Activated CD4-positive, alpha-beta T cell treated with anti-CD3 and anti-CD28 coated beads, Interleukin-2, Interleukin-6, amounts not matched to agents 100 ng/mL and 50 ng/mL, durations not matched to agents 16 hours and 8 hours (primary cell): ENCODE data around the gene ZNF488.

Source experiments
- DNase-seq: peaks from one replicate; pipeline ENCODE4 v3.0.0-alpha.2; 2020

The ZNF488 gene

GRCh38 chr10:47348661-47349470 is 35.2 kb downstream of the ZNF488 start:
- no peak for DNase-seq

- no peak for DNase-seq
Measured at GRCh38 chr10:47348138-47348651, 35.9 kb downstream of the ZNF488 start, which contains the start of gene RBP3. Gene RBP3, plus strand, starts transcription at chr10:47348363. Its CDS starts 122 bp downstream, at chr10:47348485.

- DNase-seq = no peak
Measured at GRCh38 chr10:47347303-47347675, 36.8 kb downstream of the ZNF488 start.

DNA sequence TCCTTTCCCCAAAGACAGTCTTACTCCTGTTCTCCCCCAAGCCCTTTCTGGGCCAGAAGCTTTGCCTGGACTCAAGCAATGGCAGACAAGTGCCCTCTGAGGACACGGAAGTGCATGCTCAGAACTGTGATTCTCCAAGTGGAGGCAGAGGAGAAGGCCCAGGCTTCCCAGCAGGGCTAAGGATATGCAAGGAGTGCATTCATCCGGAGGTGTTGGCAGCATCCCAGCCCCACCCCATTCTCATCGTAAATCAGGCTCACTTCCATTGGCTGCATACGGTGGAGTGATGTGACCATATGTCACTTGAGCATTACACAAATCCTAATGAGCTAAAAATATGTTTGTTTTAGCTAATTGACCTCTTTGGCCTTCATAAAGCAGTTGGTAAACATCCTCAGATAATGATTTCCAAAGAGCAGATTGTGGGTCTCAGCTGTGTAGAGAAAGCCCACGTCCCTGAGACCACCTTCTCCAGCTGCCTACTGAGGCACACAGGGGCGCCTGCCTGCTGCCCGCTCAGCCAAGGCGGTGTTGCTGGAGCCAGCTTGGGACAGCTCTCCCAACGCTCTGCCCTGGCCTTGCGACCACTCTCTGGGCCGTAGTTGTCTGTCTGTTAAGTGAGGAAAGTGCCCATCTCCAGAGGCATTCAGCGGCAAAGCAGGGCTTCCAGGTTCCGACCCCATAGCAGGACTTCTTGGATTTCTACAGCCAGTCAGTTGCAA is 37.4 kb downstream of the ZNF488 start:
- no peak for DNase-seq

DNA sequence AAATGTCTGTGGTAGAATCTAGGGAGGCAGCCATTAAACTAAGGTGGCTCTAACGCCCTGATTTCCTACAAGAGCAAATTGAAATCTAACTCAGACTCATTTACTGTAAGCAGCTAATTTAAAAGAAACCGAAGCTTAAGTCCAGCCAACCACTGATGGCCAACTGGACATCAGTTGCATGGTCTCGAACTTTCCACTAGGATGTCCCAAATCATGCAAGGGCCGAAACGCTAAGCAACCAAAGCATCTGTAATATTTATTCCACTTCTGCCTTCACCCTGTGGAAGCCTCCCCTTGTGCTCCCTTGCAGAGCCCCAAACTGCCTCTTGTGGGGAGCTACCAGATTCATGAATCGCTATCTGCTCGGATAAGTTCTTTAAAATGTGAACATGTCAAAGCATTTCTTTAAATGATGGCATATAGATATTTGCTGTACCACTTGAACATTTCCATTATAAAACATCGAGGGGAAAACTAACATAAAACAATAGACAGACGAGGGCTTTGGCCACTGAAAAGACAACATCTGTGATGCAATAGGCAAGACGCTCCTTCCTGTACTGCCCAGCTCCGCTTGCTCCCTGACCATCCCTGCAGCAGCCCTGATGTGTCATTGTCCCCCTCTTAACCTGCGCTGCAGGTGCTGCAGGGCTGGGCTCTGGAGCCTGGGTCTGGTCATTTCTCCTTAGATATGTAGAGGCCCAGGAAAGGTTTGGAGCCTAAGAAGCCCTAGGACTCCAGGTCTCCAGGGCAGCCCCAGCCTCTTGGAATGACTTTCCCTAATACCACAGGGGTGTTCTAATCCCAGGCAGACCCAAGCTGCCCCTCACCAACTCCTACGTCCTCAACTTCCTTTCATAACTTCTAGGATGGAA is 38.9 kb downstream of the ZNF488 start:
- DNase-seq = no peak

GRCh38 chr10:47340608-47341170 is 43.4 kb downstream of the ZNF488 start:
- peak; percentile 75 for DNase-seq

- no peak for DNase-seq
Measured at GRCh38 chr10:47339759-47340607, 44.1 kb downstream of the ZNF488 start.

- DNase-seq = no peak
Measured at GRCh38 chr10:47339186-47339735, 44.8 kb downstream of the ZNF488 start.

- no peak for DNase-seq
Measured at GRCh38 chr10:47337310-47337709, 46.8 kb downstream of the ZNF488 start.

DNA sequence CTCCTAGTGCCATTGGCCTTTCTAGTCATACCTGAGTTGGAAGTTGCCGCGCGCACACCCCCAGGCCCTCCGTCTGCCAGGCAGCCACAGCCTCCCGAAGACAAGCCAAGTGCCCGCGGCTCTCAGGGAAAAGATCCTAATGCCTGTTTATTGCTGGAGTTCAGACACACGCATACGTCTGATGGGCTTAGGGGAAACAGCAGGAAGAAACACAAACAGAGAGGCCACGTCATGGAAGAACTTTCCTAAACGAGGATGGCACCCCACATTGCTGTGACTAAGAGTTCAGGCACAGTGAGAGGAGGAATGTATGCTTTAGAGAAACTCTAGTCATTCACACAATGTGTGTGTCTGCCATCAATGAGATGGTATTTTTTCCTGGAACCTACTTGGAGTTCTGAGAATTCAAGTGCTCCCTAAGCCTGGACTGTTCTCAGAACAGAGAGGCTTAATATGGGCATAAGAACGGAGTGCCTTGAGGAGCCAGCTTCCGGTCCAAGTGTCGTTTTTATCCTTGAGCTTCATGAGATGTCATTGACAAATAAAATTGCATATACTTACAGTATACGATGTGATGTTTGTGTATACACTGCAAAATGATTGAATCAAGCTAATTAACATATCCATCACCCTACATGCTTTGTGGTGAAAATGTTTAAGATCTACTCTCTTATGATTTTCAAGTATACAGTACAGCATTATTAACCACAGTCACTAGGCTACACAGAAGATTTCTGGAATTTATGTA is 47.5 kb downstream of the ZNF488 start:
- no peak for DNase-seq

DNA sequence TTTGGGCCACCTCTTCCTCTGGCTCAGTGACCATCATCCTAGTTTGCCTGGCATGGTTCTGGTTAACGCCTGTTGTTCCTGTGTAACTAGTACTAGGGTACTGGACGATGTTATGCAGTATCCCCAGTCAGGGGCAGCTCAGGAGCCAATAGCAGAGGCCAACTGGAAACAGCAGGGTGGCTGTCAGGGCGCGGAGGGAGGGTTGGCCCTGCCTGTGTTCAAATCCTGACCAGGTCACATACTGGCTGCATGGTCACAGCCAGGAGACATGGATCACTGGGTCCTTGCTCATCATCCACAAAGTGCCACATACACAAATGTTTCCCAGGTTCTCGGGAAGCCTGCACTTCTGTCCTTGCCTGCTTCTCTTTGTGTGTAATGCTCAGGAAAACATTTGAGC is 48.2 kb downstream of the ZNF488 start:
- no peak for DNase-seq

DNA sequence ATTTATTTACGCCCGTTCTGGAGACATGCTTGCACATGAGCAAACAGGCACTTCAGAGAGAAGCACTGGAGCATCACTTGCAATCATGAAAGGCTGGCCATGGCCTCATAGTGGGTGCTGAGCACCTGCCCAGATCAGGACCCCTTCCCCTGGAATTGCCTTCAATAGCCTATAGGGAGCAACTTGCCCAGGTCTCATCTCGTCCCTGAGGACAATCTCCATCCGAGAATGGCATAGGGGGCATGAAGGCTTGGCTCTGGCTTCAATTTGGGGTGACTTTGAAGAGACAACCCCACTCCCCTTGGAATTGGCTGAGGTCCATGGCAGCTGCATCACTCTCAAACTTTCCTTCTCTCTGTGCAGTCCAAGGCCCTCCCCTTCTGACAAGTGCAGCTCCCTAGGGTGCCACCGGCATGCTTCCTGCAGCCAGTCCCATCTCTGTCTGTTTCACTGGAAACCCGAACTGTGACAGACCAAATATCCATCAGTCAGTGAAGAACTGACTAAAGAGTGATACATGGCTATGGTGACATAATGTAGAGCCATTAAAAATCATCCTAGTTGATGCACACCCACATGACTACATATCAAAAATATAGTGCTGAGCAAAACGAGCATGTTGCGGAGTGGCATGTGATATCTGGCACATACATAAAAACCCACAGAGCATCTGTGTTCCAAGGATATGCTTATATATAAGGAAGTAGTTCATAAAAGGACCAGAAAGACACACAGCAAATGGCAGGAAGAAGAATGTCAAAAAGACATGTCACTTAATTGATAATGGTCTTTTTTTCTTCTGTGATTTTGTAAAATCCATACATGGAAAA is 49.4 kb downstream of the ZNF488 start:
- DNase-seq = no peak

GRCh38 chr10:47333532-47333931 is 50.6 kb downstream of the ZNF488 start:
- no peak for DNase-seq

- DNase-seq = no peak
Measured at GRCh38 chr10:47332946-47333345, 51.1 kb downstream of the ZNF488 start.

- DNase-seq = no peak
Measured at GRCh38 chr10:47332371-47332770, 51.7 kb downstream of the ZNF488 start.

GRCh38 chr10:47331954-47332353 is 52.1 kb downstream of the ZNF488 start:
- DNase-seq = no peak

- DNase-seq = no peak
Measured at GRCh38 chr10:47331491-47331890, 52.6 kb downstream of the ZNF488 start.

GRCh38 chr10:47330804-47331203 is 53.3 kb downstream of the ZNF488 start:
- no peak for DNase-seq

GRCh38 chr10:47330366-47330765 is 53.7 kb downstream of the ZNF488 start:
- no peak for DNase-seq

GRCh38 chr10:47329855-47330254 is 54.2 kb downstream of the ZNF488 start:
- no peak for DNase-seq
